Hypothalamus (tissue), 51 donors: ENCODE results near the gene MRPL50.

Source experiments
- DNase-seq, 51 donors: peaks; one replicate each; lab custom pipeline; 2025; lab: John Stamatoyannopoulos, UW

The MRPL50 gene

DNA sequence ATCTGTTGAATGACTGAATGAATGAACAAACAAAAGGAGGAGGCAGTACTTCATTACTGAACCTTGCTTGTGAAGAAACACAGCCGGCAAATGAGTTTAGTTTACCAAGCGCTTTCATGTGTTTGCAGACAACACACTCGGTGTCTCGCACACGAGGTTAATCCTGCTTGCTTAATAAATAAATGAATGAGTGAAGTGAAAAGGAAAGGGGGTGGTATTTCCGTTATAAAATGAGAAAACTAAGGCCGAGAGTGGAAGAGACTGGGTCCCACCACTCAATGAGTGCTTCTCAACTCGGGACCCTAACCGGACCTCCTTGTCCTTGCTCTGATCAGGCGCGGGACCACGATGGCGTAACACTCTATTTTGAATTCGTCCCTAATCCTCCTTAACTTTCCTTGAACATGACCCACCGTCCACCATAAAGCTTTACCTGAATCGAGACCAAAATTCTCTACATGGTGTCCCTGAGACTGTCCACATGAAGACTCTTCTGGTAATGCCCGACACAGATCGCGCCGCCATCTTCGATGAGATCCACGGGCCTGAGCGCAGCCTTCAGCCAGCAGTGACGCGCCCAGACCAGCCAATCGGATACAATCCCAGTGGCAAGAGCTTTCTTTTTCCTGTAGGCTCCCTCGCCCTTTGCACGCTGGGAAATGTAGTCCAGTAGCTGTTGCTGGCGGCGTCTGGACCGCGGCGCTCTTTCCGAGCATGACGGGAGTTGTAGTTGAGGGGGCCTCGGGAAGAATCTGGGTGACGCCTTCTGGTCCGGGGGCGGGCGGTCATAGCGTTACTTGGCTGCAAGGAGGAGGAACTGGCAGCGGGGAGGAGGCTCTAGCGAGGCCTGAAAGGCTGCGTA is at the start of gene MRPL50, which contains the start of gene ZNF189:
TSS of gene MRPL50 (minus strand) at position 551 of the 862 bp plus-strand sequence. CDS start at position 525, 26 bp downstream.
TSS of gene ZNF189 (plus strand) at position 784 of the 862 bp plus-strand sequence. CDS start 306 bp downstream, outside the sequence.
- DNase-seq = peak; percentile 62 to 100 (median 98)

DNA sequence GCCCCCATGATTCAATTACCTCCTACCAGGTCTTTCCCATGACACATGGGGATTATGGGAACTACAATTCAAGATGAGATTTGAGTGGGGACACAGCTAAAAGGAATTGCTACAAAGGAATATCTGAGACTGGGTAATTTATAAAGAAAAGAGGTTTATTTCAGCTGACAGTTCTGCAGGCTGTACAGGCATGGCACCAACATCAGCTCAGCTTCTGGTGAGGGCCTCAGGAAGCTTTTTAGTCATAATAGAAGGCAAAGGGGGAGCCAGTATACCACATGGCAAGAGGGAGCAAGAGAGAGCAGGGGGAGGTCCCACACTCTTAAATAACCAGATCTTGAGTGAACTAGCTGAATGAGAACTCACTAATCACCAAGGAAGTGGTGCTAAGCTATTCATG is 48.3 kb upstream of the MRPL50 start:
- no peak for DNase-seq

DNA sequence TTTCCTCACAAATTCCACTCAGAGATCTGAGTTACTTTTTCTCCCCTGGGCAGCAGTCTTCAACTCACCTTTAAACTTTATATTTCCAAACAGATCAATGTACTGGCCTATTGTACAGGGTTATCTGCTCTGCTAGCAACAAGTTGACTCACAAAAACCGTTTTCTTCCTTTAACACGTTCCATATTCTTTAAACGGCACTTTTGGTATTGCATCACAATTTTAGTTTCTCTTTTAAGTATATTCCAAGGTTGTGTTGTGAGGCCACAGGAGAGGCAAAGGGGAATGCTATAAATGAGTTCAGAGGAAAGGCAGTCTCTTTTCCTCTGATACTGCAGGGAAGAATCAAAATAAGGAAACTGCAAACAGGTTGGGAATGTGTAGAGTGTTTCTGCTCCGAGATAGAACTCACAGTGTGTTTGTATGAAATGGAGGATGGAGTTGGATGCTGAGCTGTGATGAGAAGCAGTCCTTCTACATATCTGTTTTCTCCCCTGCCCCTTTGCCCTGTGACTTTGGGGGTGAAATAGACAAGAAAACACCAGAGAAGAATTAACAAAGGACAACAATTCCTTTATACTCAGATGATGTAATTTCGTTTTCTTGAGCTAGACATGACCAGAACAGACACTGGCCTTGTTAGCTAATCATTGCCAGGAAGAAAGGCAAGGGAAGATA is 47.1 kb upstream of the MRPL50 start:
- peak in 2 of 51 donors; percentile 3 to 4 for DNase-seq

DNA sequence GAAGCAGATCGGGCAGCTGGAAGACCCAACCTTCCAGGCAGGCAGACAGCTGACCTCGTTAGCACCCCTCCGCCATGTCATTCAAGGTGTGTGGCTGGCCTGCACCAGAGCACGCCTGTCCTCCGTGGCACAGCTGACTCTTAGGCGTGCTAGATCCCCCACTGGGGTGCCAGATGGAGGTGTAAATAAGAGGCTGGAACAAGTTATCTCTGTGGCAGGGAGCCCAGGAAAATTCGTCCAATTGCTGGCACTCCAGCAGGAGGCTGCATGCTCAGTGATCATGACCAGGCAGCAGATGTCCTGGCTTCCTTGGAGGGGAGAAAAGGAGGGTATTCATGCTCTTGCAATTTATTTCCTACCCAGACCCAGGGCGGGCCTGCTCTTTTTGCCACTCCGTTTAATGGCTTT is 45.0 kb upstream of the MRPL50 start:
- peak in 18 of 51 donors; percentile 3 to 40 (median 10) for DNase-seq

DNA sequence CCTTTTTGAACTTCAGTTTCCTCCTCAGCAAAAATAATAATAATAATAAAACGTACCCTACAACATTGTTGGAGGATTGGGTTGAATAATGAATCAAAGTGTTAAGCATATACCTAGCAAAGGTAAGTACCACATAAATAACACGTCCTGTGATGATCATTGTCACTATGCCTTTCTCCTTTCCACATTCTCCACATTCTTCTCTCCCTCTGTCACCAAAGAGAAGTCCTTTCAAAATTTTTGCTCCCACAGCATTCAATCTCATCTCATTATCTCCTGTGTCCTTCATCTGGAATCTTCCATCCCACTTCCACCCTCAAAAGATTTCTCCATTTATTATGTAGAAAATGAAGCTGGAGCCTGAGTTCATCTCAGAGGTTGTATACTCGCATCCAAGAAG is 44.3 kb upstream of the MRPL50 start:
- no peak for DNase-seq

DNA sequence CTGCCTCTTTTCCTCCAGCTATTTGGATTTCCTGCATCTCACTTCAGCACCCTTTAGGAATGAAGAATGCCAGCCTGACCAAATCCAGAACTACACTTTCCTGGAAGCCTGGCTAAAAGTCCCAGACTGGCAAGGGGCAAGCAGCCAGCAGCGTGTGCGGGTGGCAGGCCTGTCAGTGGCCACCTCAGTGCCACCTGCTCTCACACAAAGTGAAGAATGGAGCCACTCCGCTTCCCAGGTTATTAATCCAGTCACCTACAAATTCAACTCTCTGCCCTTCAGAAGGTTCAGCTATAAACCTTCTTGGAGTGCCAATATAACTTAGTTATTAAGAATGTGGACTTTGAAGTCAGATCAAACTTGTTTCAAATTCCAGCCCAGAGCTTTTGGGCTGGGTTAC is 43.9 kb upstream of the MRPL50 start:
- no peak for DNase-seq

DNA sequence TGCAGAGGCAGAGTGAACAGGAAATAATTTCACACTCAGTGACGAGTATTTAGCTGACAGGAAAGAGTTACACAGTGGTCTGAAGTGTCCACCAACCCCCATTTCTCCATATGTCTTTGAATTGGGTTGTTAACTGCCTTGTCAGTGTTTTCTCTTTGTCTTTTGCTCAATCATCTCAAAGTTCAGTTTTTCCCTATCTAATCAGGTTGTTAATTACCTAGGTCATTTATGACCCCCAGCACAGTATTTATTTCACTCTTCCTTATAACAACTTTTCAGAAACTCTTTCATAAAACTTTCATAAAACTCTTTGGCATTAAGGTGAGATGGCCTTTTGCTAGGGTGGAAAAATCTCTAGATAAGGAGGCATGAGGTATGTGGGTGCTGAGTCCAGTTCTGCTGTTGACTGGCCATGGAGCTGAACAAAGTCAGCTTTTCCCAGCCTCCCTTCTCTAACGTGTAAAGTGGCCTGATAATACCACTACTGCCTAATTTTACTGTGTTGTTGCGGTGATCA is 42.4 kb upstream of the MRPL50 start:
- DNase-seq = no peak

DNA sequence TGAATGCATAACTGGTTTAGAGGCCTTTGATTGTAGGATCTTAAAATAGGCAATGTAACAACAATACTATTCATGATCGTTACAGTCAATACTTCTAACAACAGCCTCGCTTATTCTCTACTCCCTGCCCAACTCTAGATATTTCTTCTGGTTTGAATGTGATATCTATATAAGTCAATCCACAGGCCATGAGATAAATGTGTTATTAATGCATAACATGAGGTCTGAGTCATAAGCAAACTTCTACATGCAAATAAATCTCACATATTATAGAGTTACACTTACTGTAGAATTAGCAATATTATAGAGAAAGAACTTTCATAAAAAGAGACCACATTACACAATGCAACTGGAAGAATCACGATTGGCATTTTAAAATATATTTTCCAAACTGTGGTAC is 40.1 kb upstream of the MRPL50 start:
- no peak for DNase-seq

DNA sequence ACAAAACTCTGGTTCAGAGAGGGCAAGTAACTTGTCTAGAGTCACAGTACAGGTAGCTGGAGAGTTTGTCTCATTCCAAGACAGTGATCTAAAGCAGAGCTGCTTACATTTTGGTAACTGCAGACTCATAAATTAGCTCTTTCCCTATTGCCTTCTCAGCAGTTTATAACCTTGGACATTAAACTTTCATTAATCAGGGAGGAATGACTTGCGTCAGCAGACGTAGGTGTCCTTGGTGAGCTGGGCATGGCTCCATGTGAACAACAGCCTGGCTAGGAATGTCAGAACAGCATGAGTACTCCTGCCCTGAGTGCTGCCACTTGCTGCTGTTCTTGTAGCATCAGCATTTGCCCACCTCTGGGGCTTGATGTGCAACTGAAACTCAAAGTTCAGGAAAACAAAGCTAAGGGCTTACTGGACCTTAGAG is 39.4 kb upstream of the MRPL50 start:
- DNase-seq = no peak

DNA sequence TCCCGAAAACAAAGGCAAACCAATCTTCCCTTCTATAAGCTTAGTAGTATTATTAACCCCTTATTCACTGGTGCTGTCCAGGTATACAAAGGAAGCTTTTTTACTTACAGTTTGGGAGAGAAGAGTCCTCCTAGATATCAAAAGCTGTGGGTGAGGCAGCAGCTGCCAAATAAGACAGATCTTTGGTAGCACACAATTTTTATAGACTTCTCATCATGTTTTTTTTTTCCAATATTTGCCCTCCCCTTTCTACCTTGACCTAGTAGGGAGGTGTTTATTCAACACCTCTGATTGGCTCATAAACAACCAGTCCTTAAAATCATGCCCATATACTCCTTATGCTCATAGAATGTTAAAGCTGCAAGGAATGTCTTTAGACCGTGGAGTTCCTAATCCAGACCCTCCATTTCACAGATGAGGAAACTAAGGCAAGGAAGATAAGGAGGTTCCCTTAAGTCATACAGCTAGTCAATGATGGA is 37.2 kb upstream of the MRPL50 start, which contains the start of gene ALDOB:
TSS of gene ALDOB (minus strand) at position 174 of the 479 bp plus-strand sequence. CDS start 4,887 bp downstream, outside the sequence.
- DNase-seq = no peak

DNA sequence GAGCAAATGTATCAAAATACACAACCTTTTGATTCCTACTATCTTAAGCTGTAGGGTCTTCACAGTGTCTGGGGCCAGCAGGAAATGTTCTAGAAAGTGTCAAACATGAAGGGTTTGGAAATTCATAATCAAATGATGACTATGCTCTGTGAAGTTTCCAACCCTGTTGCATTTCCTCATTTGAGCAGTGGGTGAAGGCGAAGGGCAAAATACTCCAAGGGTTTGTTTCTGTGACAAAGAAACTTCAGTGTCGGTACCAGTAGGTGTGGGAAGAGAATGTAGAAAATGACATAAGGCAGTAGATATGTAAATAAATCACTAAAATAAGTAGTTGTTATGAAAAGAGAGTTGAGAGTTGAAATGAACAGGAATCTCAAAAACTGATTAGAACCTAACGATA is 36.6 kb upstream of the MRPL50 start:
- no peak for DNase-seq

DNA sequence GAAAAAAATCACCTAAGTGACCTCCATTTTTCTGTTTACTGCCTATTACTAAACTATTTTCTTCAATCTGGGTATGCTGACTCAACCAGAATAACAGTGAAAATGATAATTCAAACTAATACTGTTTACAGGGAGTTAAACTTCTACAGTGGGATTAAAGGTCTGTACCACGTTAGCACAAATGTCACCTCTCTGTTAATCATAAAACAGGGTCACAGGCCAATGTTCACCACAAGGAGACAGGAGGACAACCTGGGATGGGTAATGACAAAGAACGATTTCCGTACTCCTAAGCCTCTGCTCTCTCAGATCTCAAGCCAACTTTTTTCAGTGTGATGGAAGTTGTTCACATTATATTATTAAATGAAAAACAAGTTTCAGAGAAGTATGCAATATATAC is 34.8 kb upstream of the MRPL50 start:
- DNase-seq = no peak

DNA sequence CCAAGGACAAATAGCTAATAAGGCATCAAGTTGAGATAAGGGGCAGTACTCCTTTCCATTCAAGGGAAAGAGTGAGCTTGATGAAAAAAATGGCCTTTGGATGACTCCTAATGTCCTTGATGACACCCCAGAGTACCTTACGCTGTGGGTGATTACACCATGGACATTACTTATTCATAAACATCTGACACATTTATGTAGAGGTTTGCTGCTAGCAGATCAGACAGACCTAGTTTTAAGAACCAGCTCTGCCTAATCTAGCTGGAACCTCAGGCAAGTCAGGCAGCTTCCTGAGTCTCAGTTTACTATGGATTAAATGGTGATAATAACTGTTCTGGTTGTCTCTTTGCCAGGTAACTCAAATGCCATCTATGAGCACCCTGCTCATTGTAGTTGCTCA is 34.3 kb upstream of the MRPL50 start:
- DNase-seq = no peak

DNA sequence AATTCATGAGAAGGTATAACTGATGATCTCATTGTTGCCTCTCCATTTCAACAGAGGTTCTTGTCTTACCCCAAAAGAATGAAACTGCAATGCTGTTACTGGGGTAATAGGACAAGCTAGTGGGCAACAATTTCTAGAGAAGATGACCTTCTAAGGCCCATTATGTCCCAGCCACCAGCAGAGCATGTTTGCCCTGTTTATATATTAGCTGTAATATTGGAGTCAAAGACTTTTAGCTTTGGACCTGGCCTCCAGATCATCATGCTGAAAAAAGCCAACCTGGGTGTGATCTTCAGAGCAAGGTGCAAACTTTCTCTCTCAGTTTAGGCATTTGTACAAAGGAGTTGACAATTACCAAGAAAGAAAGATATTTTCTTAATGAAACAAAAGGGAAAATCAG is 33.8 kb upstream of the MRPL50 start:
- DNase-seq = no peak

DNA sequence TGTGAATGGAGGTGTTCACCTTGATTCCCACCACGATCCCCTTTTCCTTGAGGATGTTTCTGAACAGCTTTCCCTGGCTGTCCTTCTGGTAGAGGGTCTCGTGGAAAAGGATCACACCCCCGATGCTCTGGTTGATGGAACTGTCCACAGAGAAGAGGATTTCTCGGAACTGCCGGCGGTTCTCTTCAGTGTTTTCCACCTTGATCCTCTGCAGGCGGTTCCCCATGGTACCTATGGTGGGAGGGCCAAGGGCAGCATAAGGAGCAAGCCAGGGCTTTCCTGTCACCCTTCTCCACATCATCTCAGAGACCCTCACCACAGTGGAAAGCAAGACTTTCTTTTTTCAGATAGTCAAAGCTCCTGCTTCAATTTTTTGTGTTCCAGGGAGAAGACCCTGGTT is 31.3 kb upstream of the MRPL50 start:
- no peak for DNase-seq

DNA sequence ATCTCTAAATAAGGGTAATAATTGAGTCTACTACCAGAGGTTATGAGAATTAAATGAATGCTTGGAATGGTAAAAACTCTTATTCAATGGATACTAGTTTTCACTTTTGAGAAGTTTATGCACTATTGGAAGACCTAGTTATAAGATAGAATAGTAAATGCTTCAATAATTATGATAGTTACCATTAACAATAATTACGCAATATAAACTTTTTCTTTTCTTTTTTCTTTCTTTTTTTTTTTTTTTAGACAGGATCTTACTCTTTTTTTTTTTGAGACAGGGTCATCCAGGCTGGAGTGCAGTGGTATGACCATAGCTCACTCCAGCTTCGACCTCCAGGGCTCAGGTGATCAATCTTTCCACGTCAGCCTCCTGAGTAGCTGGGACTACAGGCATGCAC is 30.5 kb upstream of the MRPL50 start:
- DNase-seq = no peak

DNA sequence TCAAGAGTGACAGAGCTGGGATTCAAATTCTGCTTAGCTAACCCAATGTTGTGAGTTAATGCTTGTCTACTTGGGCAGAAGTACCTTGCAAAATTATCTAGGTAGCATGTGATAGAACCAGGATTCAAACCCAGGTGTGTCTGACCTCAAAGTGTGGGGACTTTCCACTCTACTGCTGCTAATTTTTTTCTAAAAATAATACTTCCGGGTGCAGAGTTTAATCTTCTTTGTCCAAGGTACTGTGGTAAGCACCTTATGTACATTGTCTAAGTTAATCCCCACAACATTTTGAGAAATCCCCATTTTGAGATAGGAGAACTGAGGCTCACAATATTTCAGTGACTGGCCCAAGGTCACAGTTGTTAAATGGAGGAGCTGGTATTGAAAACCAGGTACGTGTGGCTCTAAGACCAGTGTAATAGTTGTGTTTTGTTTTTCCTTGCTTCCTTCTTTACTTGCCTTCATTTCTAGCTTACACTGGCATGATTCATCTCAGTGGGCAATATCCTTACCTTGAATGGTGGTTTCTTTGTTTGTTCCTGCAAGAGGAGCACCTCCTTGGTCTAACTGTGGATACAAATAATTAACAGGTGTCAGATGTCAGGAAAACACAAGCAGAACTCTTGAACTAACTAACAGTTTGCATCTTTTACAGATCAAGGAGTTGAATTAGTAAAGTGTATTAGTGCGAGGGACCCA is 29.7 kb upstream of the MRPL50 start:
- no peak for DNase-seq

DNA sequence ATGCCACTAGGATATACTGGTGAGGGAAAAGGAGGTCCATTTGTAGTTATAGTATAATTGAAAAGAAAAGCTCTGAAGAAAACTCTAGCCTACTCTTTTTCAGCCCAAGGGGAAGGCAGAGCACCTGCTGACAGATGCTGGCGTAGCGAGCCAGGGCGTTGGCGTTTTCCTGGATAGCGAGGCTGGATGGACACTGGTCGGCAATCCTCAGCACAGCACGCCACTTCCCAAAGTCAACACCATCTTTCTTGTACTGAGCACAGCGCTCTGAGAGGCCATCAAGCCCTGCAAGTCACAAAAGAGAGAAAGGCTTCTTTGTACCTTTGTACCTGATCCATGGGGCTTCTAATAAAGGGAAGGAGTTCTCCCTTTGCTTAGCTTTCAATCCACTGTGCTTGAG is 28.9 kb upstream of the MRPL50 start:
- no peak for DNase-seq

DNA sequence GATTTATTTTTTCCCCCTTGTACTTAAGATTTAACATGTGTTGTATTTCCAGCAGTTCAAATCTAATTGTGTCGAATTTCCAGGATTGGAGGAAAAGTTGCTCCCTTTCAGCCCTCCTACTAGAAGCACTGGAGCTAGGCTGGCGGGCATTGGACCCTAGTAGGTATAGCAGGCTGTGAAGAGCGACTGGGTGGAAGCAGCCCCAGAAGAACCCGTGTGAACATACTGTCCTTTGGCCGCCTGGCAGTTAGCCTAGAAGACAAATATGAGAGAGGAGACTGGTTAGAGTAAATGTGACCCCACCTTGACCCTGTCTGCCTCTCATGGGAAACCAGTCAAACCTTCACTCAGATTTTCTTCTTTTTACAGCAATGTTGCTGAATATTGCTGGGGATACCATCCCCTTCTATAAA is 23.2 kb upstream of the MRPL50 start:
- no peak for DNase-seq

DNA sequence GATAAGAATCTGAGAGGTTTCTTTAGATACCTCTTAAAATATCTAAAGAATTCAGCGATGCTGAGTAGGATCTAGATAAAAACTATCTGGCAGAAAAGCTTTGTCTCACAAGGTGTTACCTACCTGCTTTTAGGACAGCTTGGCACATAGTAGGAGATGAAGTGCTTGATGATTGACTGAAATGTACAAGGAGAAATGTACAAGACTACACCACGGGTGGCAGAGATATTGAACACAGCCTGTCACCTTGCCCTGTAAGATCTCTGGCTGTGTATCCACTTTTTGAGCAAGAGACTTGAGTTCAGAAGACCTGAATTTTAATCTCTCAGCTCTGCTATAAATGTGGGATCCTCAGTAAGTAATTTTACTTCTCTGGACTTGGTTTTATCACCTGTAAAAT is 21.4 kb upstream of the MRPL50 start:
- no peak for DNase-seq
